ENCODE data around the gene TMEM204.

Gene TMEM204

GRCh38 chr16:1601031-1601430 lies 67.6 kb downstream of the TMEM204 start:
- DNase-seq: no peak

- DNase-seq: no peak
Observed at GRCh38 chr16:1601489-1601888, 68.0 kb downstream of the TMEM204 start.

- no peak for DNase-seq
Observed at GRCh38 chr16:1602285-1602684, 68.8 kb downstream of the TMEM204 start.

Measured in effector CD4-positive, alpha-beta T cell (primary cell).